MM.1S (cell line): ENCODE results near the gene WNK2.

Experiments
- EZH2 ChIP-seq: fragments of 300-600 bp; sonication (generic); optimal IDR thresholded peaks from 2 replicates; pipeline ENCODE3; 2017; ENCODE audit warnings: low read depth, mild to moderate bottlenecking, antibody characterized with exemption, low read length, mixed read lengths
- EZH2phosphoT487 ChIP-seq: fragments of 300-600 bp; sonication (generic); IDR thresholded peaks from 2 replicates; pipeline ENCODE4 v1.6.1; 2018; ENCODE audit warnings: antibody characterized with exemption, low read length
- TF ChIP-seq, protein P1 (sequence below): fragments of 300-600 bp; sonication (generic); IDR thresholded peaks from 2 replicates; pipeline ENCODE4 v1.5.1; 2016; ENCODE audit warnings: antibody characterized with exemption, low read length, mixed read lengths

DNA sequence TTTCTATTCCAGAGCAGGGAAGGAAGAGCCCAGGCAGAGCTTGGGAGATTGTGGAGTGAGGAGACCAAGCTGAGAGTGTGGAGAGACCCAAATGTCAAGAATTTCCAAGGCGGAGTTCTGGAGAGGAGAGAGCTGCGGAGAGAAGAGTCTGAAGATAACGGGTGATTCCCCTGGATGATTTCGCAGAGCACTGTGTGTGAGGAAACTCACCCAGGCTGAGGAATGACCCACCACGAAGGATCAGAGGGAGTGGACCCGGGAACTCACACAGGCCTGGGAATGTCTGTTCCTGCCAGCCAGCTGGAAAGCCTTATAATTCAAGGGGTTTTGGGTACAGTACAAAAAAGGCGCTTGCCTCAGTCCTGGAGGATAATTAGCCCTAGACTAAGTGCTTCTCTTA is 94.2 kb downstream of the WNK2 start:
- TF ChIP-seq, protein P1, sequence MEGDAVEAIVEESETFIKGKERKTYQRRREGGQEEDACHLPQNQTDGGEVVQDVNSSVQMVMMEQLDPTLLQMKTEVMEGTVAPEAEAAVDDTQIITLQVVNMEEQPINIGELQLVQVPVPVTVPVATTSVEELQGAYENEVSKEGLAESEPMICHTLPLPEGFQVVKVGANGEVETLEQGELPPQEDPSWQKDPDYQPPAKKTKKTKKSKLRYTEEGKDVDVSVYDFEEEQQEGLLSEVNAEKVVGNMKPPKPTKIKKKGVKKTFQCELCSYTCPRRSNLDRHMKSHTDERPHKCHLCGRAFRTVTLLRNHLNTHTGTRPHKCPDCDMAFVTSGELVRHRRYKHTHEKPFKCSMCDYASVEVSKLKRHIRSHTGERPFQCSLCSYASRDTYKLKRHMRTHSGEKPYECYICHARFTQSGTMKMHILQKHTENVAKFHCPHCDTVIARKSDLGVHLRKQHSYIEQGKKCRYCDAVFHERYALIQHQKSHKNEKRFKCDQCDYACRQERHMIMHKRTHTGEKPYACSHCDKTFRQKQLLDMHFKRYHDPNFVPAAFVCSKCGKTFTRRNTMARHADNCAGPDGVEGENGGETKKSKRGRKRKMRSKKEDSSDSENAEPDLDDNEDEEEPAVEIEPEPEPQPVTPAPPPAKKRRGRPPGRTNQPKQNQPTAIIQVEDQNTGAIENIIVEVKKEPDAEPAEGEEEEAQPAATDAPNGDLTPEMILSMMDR = no peak
- TF ChIP-seq EZH2 (no peak), EZH2phosphoT487 (no peak)
